A549 (cell line): ENCODE data around the gene ADGRG6. TPM values are rescaled to one million over a fixed set of nuclear protein-coding genes. Genes with fewer than 3 reads are reported as not detected.

ENCODE experiments used
- ATAC-seq, 2 experiments: fragments of 200-7000 bp in 1 of 2; fragments of >200 bp in 1 of 2; cut with Nextera tagmentation in 1 of 2; cut with Tn5 transposase in 1 of 2; 3 replicates each; pipeline versions ENCODE4 v1.8.0 to v1.9.1; 2018 to 2020; ENCODE audit warnings: mild to moderate bottlenecking in 1 of 2, moderate library complexity in 1 of 2
- CTCF ChIA-PET: fragments of 300-600 bp; sonication (Branson Sonifier 250); formaldehyde crosslinking; extraction: SDS; loops from one replicate; lab custom pipeline; 2021; ENCODE audit warnings: antibody characterized with exemption, inconsistent platforms; lab: Yijun Ruan, JAX
- POLR2A ChIA-PET: fragments of 350-600 bp; formaldehyde crosslinking; extraction: SDS; loops from one replicate; lab custom pipeline; 2021; ENCODE audit warnings: antibody characterized with exemption, inconsistent platforms; lab: Yijun Ruan, JAX
- DNase-seq, 2 experiments: peaks; one replicate each; pipeline versions ENCODE4 v3.0.0 to v3.0.0-alpha.2; 2011 to 2016; ENCODE audit warnings: low read depth in 1 of 2, low spot score in 1 of 2
- FAIRE-seq: peaks from 2 replicates; lab custom pipeline; 2011; peaks lifted over from hg19 to GRCh38; lab: Jason Lieb, UNC
- H3K27ac ChIP-seq, 2 experiments: fragments of >200 bp; sonication (Bioruptor Twin); formaldehyde crosslinking; 3 replicates each; pipeline ENCODE4 v1.5.1; 2016 to 2017
- H3K4me1 ChIP-seq: fragments of >200 bp; sonication (Bioruptor Twin); formaldehyde crosslinking; 3 replicates; pipeline ENCODE4 v1.6.1; 2016
- H3K4me2 ChIP-seq: fragments of >200 bp; sonication (Bioruptor Twin); formaldehyde crosslinking; 3 replicates; pipeline ENCODE4 v1.6.1; 2016
- H3K4me3 ChIP-seq: fragments of >200 bp; sonication (Bioruptor Twin); formaldehyde crosslinking; 3 replicates; pipeline ENCODE4 v1.5.1; 2016
- H3K9me3 ChIP-seq: fragments of >200 bp; sonication (Bioruptor Twin); formaldehyde crosslinking; 3 replicates; pipeline ENCODE4 v1.6.1; 2016
- ATOH8 ChIP-seq: fragments of 250-450 bp; sonication (Bioruptor Pico); IDR thresholded peaks from 2 replicates; pipeline ENCODE4 v1.5.0; 2020; ENCODE audit warnings: low read depth, mild to moderate bottlenecking, moderate library complexity
- BHLHE40 ChIP-seq: IDR thresholded peaks from 2 replicates; pipeline ENCODE4 v1.6.1; 2012; ENCODE audit warnings: low read depth, low read length, inconsistent platforms
- CHD2 ChIP-seq: fragments of 150-350 bp; IDR thresholded peaks from 2 replicates; pipeline ENCODE4 v1.6.1; 2014; ENCODE audit warnings: low read length; ENCODE audit not compliant: partially characterized antibody
- EHMT2 ChIP-seq: fragments of 200-600 bp; sonication (generic); IDR thresholded peaks from 2 replicates; pipeline ENCODE4 v1.6.1; 2016; ENCODE audit warnings: antibody characterized with exemption, low read depth, mild to moderate bottlenecking, moderate library complexity
- ELK1 ChIP-seq: fragments of 150-350 bp; IDR thresholded peaks from 2 replicates; pipeline ENCODE4 v1.6.1; 2014; ENCODE audit warnings: low read depth, mild to moderate bottlenecking, low read length
- EP300 ChIP-seq, 2 experiments: fragments of >200 bp; sonication (Bioruptor Twin); formaldehyde crosslinking; IDR thresholded peaks; 2 replicates in 1 of 2; 3 replicates in 1 of 2; pipeline ENCODE4 v1.6.1; 2016 to 2017
- FOSB ChIP-seq: fragments of 250-450 bp; sonication (Bioruptor Pico); IDR thresholded peaks from 2 replicates; pipeline ENCODE4 v1.5.0; 2020; ENCODE audit warnings: mild to moderate bottlenecking, moderate library complexity
- HOXA7 ChIP-seq: fragments of 250-450 bp; sonication (Bioruptor Pico); IDR thresholded peaks from 2 replicates; pipeline ENCODE4 v1.5.0; 2020; ENCODE audit warnings: mild to moderate bottlenecking, moderate library complexity
- KDM1A ChIP-seq: fragments of 200-600 bp; sonication (generic); IDR thresholded peaks from 2 replicates; pipeline ENCODE4 v1.6.1; 2016; ENCODE audit warnings: low read depth, mild to moderate bottlenecking
- KDM5A ChIP-seq: fragments of 200-600 bp; sonication (generic); IDR thresholded peaks from 2 replicates; pipeline ENCODE4 v1.6.1; 2016; ENCODE audit warnings: antibody characterized with exemption, mild to moderate bottlenecking
- MAFK ChIP-seq: fragments of 450-650 bp; IDR thresholded peaks from 2 replicates; pipeline ENCODE4 v1.6.1; 2014; ENCODE audit not compliant: partially characterized antibody
- NFE2L2 ChIP-seq: fragments of 150-350 bp; conservative IDR thresholded peaks from 2 replicates; pipeline ENCODE4 v1.6.1; 2014; ENCODE audit warnings: low read length
- NR3C1 ChIP-seq: fragments of >200 bp; sonication (Bioruptor Twin); formaldehyde crosslinking; IDR thresholded peaks from 3 replicates; pipeline ENCODE4 v1.6.1; 2017
- PHF8 ChIP-seq: fragments of 200-600 bp; sonication (generic); IDR thresholded peaks from 2 replicates; pipeline ENCODE4 v1.6.1; 2016; ENCODE audit warnings: low read depth, mild to moderate bottlenecking, antibody characterized with exemption, moderate library complexity, borderline replicate concordance
- POLR2AphosphoS2 ChIP-seq: conservative IDR thresholded peaks from 2 replicates; pipeline ENCODE4 v1.6.1; 2012; ENCODE audit warnings: low read length, improper control_type of control experiment, inconsistent platforms
- RAD21 ChIP-seq, 2 experiments: fragments of >200 bp in 1 of 2; sonication (Bioruptor Twin) in 1 of 2; formaldehyde crosslinking in 1 of 2; IDR thresholded peaks in 1 of 2; conservative IDR thresholded peaks in 1 of 2; 2 replicates in 1 of 2; 3 replicates in 1 of 2; pipeline ENCODE4 v1.6.1; 2012 to 2018; ENCODE audit warnings: inconsistent platforms in 1 of 2
- RNF2 ChIP-seq: fragments of 200-600 bp; sonication (generic); IDR thresholded peaks from 2 replicates; pipeline ENCODE4 v1.6.1; 2016; ENCODE audit warnings: low read depth, mild to moderate bottlenecking, antibody characterized with exemption, moderate library complexity, borderline replicate concordance
- SMC3 ChIP-seq: fragments of >200 bp; sonication (Bioruptor Twin); formaldehyde crosslinking; IDR thresholded peaks from 3 replicates; pipeline ENCODE4 v1.6.1; 2018; ENCODE audit warnings: inconsistent platforms
- WGBS: methylation state at CpG from one replicate; pipeline ENCODE4 v1.1.6; 2017; ENCODE audit errors: missing lambda C conversion rate; 5-methylcytosine and 5-hydroxymethylcytosine counted together
- polyA plus RNA-seq, 4 experiments: library from polyadenylated mRNA; depleted of rRNA in 3 of 4; stranded (reverse); fragments of >200 nt; fragmentation: RNase III in 1 of 4; extraction: RNeasy Plus Mini Kit Qiagen cat#74134 plus additional on column Dnase treatment in 1 of 4; gene quantifications; 2 replicates in 3 of 4; 3 replicates in 1 of 4; pipeline ENCODE4 v1.2.3, GENCODE V29; 2011 to 2017
- TF ChIP-seq, protein P1 (sequence below): fragments of 250-450 bp; sonication (Bioruptor Pico); IDR thresholded peaks from 2 replicates; pipeline ENCODE4 v1.5.0; 2021; ENCODE audit warnings: mild to moderate bottlenecking, moderate library complexity, borderline replicate concordance
- TF ChIP-seq, protein P2 (sequence below): fragments of 200-600 bp; sonication (generic); IDR thresholded peaks from 2 replicates; pipeline ENCODE4 v1.6.1; 2016; ENCODE audit warnings: antibody characterized with exemption, mild to moderate bottlenecking, moderate library complexity

ADGRG6 gene
- polyA plus RNA-seq, 2 of the 4 experiments (the other 2 are of a cell fraction): 55.4 to 181 TPM

- no peak for ATAC-seq
- POLR2A ChIA-PET: no interaction called here
- TF ChIP-seq POLR2AphosphoS2 (no peak), KDM1A (no peak), NFE2L2 (no peak), RAD21 (conservative IDR thresholded peaks at IDR 0.05 in 1 of 2, IDR thresholded peaks at IDR 0.05 in 1 of 2) (no peak), NR3C1 (no peak), KDM5A (no peak), HOXA7 (no peak), RNF2 (no peak), SMC3 (no peak), EHMT2 (no peak), FOSB (CRISPR knock-in tag) (no peak), BHLHE40 (no peak), ELK1 (no peak), CHD2 (no peak)
- TF ChIP-seq, protein P1, sequence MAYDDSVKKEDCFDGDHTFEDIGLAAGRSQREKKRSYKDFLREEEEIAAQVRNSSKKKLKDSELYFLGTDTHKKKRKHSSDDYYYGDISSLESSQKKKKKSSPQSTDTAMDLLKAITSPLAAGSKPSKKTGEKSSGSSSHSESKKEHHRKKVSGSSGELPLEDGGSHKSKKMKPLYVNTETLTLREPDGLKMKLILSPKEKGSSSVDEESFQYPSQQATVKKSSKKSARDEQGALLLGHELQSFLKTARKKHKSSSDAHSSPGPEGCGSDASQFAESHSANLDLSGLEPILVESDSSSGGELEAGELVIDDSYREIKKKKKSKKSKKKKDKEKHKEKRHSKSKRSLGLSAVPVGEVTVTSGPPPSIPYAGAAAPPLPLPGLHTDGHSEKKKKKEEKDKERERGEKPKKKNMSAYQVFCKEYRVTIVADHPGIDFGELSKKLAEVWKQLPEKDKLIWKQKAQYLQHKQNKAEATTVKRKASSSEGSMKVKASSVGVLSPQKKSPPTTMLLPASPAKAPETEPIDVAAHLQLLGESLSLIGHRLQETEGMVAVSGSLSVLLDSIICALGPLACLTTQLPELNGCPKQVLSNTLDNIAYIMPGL (CRISPR knock-in tag): no peak
- TF ChIP-seq, all 56 proteins: peak for 0
- WGBS: 89% methylated on average over 1 of the region's 1 CpG
- FAIRE-seq (no peak), DNase-seq (no peak)
- H3K4me3 ChIP-seq: no peak overlapping the region
- no peak overlapping the region for H3K27ac ChIP-seq
- no peaks in the 10 kb centered on the region for H3K9me3 ChIP-seq
- CTCF ChIA-PET: interaction anchor here (1.1 kb wide), 1 partner anchor 36 kb away, joined by 6 read pairs; no protein-coding TSS in a partner anchor
- no peak overlapping the region for H3K4me2 ChIP-seq
- H3K4me1 ChIP-seq: no peaks in the 10 kb centered on the region
Observed at GRCh38 chr6:142438898-142439297, 137.1 kb downstream of the ADGRG6 start.

- FAIRE-seq: no peak
- ChIA-PET POLR2A (no interaction called here), CTCF (interaction anchor here (1.2 kb wide), 1 partner anchor 20 kb away, joined by 3 read pairs; no protein-coding TSS in a partner anchor)
- no peak for ATAC-seq
- Histone ChIP-seq H3K4me3 (no peak overlapping the region), H3K4me2 (no peak overlapping the region), H3K27ac (no peak overlapping the region), H3K9me3 (no peaks in the 10 kb centered on the region), H3K4me1 (no peaks in the 10 kb centered on the region)
- TF ChIP-seq MAFK: peak; percentile 49
- no peak for TF ChIP-seq PHF8
- TF ChIP-seq, protein P1 (CRISPR knock-in tag): no peak
- TF ChIP-seq EP300 (IDR thresholded peaks at IDR 0.05): no peak
- TF ChIP-seq, protein P2, sequence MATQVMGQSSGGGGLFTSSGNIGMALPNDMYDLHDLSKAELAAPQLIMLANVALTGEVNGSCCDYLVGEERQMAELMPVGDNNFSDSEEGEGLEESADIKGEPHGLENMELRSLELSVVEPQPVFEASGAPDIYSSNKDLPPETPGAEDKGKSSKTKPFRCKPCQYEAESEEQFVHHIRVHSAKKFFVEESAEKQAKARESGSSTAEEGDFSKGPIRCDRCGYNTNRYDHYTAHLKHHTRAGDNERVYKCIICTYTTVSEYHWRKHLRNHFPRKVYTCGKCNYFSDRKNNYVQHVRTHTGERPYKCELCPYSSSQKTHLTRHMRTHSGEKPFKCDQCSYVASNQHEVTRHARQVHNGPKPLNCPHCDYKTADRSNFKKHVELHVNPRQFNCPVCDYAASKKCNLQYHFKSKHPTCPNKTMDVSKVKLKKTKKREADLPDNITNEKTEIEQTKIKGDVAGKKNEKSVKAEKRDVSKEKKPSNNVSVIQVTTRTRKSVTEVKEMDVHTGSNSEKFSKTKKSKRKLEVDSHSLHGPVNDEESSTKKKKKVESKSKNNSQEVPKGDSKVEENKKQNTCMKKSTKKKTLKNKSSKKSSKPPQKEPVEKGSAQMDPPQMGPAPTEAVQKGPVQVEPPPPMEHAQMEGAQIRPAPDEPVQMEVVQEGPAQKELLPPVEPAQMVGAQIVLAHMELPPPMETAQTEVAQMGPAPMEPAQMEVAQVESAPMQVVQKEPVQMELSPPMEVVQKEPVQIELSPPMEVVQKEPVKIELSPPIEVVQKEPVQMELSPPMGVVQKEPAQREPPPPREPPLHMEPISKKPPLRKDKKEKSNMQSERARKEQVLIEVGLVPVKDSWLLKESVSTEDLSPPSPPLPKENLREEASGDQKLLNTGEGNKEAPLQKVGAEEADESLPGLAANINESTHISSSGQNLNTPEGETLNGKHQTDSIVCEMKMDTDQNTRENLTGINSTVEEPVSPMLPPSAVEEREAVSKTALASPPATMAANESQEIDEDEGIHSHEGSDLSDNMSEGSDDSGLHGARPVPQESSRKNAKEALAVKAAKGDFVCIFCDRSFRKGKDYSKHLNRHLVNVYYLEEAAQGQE: no peak
- TF ChIP-seq ATOH8: no peak
- WGBS: 71% methylated on average over 4 of the region's 4 CpGs
- DNase-seq: no peak
Observed at GRCh38 chr6:142440600-142441293, 138.9 kb downstream of the ADGRG6 start.
